DMS53 (cell line): Measurements from ENCODE around the gene STPG1.

Source experiments
- DNase-seq: peaks from one replicate; lab custom pipeline; 2025; lab: John Stamatoyannopoulos, UW

The STPG1 gene

DNA sequence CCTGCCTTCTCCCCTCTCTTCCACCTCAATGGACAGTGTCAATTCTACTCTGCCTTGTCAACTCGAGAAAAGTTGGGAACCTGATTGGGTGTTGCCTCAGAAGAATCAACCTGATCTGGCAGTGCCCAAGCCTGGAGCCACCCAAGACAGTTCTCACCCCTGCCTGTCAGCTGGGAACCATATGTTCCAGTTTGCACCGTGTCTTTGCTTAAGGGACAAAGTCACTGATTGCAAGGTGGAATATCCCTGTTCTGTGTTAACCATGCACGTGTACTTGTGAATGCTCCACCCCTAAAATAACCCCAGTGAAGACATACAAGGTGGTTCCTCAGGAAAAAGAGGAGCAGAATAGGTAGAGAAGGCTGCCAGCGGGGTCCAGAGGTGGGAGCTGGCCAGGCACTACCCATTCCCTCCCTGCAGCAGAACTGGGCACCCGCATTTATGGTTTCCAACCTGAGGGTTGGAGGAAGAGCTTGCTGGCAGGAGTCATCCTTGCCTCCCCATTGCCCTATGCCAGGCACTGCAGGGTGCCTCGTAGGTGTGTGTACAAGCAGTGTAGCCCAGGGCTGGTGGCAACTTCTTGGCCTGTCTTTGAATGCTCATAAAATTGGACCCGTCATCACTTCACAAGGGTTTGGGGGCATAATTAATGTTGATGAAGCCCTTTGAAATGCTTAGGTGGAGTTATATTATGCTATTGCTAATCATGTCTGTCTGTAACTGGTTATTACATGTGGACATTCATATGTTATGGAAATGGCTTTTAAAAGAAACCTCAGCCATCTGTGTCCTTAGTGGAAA, 13.4 kb upstream of the STPG1 start:
- no peak for DNase-seq

- no peak for DNase-seq
These were observed 12.3 kb upstream of the STPG1 start for GRCh38 chr1:24425922-24426321.

- DNase-seq, result no peak
These were observed 11.9 kb upstream of the STPG1 start for GRCh38 chr1:24425441-24425840.

DNA sequence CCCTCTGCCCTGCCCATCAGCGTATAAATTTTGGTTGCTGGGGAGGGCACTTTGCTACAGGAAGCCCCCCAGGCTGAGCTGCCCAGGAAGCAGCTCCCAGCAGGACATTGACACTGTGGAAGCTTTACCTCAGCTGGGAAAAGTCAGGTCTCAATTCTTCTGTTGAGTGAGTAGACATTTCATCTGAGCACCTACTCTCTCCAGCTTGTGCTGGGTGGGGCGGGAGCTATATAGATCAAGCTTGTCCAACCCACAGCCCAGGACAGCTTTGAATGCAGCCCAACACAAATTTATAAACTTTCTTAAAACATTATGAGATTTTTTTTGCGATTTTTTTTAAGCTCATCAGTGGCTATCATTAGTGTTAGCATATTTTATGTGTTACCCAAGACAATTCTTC, 11.4 kb upstream of the STPG1 start:
- DNase-seq, result no peak

DNA sequence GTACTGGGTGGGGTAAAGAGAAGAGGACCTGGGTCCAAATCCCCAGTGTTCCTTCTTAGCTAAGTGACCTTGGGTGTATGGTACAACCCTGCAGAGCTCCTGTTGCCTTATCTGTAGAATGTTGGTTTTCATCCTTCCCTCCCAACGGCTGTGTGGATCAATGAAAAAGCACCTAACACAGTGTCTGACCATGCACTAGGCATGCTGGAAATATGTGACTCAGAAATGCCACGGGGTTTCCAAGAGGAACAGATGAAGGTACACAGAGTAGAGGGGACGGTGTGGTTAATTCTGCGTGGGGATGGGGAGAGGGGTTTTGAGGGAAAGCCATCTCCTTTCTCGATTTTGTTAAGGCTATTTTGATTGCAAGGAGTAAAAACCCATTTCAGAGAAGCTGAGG, 10.6 kb upstream of the STPG1 start:
- DNase-seq, result no peak

DNA sequence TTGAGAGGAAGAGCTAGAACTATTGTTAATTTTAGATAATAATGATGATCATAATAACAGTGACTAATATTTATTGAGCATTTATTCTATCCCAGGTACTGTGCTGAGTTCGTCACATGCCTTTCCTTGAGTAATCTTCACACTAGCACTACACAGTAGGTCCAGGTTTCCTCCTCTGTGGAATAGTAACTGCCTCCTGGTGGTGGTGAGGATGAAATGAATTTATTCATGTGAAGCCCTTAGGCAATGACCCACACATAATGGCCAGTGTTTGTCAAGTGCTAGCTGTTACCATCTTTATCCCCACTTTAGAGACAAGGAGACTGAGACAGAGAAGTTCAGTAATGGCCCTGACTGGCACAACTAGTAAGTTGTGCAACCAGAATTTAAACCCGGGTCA, 7.9 kb upstream of the STPG1 start:
- DNase-seq, result no peak

DNA sequence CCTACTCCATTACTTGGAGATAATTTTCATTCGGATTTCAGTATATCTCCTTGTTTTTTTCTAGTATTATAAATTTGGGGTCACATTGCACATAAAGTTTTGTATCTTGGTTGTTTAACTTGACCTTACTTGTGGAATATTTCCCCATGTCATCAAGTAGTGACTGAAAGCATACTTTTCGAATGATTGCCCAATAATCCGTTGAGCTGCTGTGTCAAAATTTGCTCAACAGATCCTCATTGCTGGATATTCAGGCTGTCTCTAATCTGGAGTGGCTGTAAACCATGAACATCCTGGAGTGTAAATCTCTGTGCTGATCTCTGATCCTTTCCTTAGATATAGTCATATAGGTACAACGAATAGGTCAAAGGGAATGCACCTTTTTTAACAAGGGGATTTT, 7.0 kb upstream of the STPG1 start:
- no peak for DNase-seq

DNA sequence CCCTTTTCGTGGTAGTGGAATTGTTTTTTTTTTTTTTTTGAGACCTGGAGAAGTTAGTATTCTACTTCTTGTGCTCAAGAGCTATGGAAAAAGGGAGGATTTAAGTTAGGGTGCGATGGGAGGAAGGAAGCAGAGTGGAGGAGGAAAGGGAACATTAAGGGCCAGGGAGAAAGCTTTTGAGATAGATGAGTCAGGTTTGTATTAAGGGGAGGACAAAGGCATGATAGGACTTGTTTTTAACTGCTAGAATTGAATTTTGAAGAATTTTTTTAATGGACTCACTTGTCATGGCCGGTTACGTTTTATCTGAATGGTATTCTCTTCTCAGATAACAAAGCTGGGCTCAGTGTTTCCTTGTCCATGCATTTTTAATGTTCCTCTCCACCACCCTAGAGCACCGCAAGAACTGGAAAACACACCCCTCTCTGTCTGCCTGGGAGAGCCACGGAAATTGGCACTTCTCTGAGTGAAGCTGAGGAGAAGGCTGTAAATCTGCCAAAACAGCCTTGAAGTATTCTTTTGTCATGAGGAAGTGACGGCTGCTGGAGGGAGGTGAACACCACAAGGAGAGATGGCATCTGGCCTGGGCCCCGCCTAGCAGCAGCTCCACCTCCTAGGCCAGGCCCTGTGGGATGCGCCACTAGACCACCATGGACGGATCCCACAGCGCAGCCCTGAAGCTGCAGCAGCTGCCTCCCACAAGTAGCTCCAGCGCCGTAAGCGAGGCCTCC, 5.5 kb upstream of the STPG1 start:
- no peak for DNase-seq

GRCh38 chr1:24417681-24418080, 4.1 kb upstream of the STPG1 start:
- DNase-seq, result peak; percentile 49

GRCh38 chr1:24416666-24417391, 3.2 kb upstream of the STPG1 start:
- peak; percentile 76 for DNase-seq

DNA sequence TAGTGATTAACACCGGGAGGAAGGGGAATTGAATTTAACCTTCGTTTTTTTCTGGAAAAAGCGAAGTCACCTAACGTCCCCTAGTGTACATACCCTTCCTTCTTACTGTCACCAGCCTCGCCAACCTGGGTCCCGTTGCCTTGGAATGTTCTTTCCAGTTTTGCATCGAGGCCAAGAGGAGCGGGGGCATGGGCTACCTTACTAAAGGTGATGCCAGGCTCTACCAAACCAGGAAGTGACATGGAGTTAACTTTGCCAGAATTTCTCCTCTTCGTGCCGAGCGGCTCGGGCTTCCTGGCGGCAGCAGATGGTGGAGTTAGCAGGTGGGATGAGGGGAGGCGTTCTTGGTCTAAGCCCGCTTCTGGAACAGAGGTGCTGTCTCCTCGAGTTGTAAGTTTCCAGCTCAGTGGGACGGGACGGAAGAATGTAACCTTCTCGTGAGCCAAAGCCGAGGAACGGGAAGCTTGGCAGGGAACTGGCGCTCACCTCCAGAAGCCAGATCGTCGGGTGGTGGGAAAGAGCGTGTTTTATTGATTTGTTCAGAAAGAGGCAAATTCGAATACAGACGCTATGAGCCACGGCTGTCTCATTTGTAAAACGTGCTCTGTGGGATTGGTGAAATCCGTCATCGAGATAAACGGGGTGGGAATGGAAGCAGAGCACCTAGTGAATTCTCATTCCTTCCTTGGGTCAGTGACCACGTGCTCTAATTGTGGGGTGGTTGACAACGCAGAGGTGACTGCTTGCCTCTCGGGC, 2.5 kb upstream of the STPG1 start:
- DNase-seq, result peak; percentile 72

DNA sequence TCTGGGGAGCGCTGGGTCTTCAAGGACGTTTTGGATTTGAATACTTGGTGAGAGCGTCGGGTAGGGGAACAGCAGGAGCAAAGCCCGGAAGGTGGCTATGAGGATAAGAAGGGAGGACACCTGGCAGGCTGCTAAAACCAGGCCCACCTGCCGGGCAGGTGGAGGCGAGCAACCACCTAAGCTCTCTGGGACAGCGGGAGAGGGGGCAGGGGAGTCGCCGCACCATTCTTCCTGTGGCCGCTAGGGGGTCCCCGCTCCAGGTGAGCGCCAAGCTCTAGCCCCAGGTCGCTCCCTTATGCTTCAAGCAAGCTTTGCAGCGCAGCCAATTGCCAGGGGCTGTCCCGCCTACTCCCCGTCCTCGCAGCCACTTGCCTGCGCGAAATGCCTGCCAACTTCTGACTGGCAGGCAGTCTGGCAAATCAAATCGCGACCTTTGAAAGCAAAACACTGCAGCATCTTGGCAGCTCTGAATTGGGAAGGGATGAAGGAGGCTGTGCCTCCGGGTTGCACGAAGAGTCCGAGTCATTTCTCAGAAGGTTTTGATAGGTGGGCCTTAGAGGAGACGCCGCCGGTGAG, 1.8 kb upstream of the STPG1 start, which contains the start of gene NIPAL3:
Gene NIPAL3 (plus strand): TSS at position 469 of the 576 bp plus-strand sequence. CDS start 3,746 bp downstream, outside the sequence.
- DNase-seq, result peak; percentile 100

GRCh38 chr1:24414775-24415333, 1.3 kb upstream of the STPG1 start:
- no peak for DNase-seq

GRCh38 chr1:24412408-24412807, 1.2 kb downstream of the STPG1 start:
- no peak for DNase-seq

GRCh38 chr1:24411963-24412362, 1.6 kb downstream of the STPG1 start:
- no peak for DNase-seq

DNA sequence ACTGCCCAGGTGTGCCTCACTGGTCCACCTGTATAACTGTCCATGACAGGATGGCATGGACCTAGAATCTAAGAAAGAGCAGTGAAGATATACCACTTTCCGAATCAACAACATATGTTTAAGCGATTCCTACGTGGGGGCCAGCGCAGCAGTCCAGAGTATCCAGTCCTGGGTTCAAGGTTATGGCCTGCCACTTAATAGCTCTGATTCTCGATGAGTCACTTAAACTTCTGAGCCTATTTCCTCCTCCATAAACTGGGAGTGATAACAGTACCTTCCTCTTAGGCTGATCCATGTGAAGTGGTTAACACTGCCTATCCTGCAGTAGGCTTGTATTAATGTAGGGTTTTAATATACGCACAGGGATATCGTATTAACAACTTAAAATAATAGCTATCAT, 2.8 kb downstream of the STPG1 start:
- DNase-seq, result no peak

DNA sequence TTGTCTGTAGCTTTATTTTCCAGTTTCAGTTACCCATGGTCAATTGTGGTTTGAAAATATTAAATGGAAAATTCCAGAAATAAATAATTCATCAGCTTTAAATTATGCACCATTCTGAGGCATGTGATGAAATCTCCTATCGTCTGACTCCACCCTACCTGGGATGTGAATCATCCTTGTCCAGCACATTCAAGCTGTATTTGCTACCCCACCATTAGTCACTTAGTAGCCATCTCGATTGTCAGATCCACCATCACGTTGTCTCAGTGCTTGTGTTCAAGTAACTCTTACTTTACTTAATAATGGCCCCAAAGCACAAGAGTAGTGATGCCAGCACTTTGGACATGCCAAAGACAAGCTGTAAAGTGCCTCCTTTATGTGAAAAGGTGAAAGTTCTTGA, 4.0 kb downstream of the STPG1 start:
- no peak for DNase-seq

GRCh38 chr1:24406788-24407187, 6.8 kb downstream of the STPG1 start:
- DNase-seq, result no peak

DNA sequence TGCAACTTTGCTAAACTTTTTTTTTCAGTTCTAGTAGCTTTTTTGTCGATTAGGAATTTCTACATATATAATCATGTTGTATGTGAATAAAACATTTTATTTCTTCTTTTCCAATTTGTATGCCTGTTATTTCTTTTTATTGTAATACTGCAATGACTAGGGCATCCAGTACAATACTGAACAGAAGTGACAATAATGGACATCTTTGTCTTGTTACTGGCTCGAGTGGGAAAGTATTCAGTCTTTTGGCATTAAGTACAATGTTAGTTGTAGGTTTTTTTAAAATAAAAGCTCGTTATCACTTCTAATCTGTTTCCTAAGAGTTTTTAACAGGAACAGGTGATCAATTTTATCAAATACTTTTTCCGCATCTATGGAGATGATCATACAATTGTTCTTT, 9.8 kb downstream of the STPG1 start:
- no peak for DNase-seq

DNA sequence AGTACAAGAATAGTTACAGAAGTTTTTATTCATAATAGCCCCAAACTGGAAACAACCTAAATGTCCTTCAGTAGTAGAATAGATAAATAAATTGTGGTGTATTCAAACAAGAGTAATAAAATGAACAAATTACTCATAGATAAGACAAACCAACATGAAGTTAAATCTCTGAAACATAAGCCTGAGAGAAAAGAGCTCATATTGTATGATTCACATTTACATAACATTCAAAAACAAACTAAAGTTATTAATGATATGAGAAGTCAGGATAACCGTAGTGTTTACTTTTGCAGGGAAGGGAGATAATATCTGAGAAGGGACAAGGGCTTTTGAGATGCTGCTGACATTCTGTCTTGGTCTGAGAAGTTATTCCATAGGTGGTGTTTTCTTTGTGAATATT, 13.5 kb downstream of the STPG1 start:
- DNase-seq, result no peak

DNA sequence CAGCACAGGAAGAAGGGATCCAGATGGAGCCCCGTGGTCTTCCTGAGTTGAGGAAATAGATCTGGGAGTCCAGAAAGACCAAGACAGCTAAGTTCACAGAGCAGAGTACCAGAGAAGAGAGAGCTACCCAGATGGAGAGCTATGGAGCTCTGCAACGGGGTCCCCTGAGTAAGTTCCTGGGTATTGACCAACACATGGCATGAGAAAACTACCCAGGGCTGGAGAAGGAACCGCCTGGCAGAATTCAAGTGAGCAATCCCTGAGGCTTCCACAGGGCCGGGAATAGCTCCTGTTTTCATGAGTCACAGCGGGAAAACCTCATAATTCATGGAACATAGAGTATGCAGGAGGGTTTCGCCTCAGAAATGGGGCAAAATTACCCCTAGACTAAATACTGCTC, 19.7 kb downstream of the STPG1 start:
- peak; percentile 31 for DNase-seq
